RPMI7951 (cell line): ENCODE results near the gene POU2AF2. TPM values are rescaled to one million over a fixed set of nuclear protein-coding genes. Genes with fewer than 3 reads are reported as not detected.
"Not testable (repeated sequence)": the region's sequence is repeated elsewhere in the genome, so short reads cannot be mapped to it uniquely, and the experiment has no call there.

ENCODE experiments used
- DNase-seq: peaks from one replicate; pipeline ENCODE4 v3.0.0-alpha.2; 2012; ENCODE audit warnings: low read depth
- total RNA-seq: library from RNA; depleted of rRNA; stranded (reverse); fragments of >200 nt; shearing (Covaris generic); gene quantifications from 2 replicates; pipeline ENCODE4 v1.2.3, GENCODE V29; 2014; rRNA removed

Gene POU2AF2
- total RNA-seq = not detected in 2 replicates

- no peak for DNase-seq
Observed at GRCh38 chr11:111245425-111245824, at the start of gene POU2AF2. POU2AF2 (plus strand) TSS chr11:111245725; CDS start chr11:111245854, 129 bp downstream.

GRCh38 chr11:111200010-111200534 lies 45.5 kb upstream of the POU2AF2 start:
- no peak for DNase-seq

- no peak for DNase-seq
Observed at GRCh38 chr11:111204211-111204610, 41.3 kb upstream of the POU2AF2 start.

- DNase-seq = no peak
Observed at GRCh38 chr11:111205632-111206385, 39.7 kb upstream of the POU2AF2 start.

GRCh38 chr11:111206472-111206871 lies 39.1 kb upstream of the POU2AF2 start:
- DNase-seq = no peak

- no peak for DNase-seq
Observed at GRCh38 chr11:111207213-111207612, 38.3 kb upstream of the POU2AF2 start.

GRCh38 chr11:111209543-111210355 lies 35.8 kb upstream of the POU2AF2 start:
- DNase-seq = no peak

- no peak for DNase-seq
Observed at GRCh38 chr11:111213256-111213655, 32.3 kb upstream of the POU2AF2 start.

GRCh38 chr11:111220721-111221120 lies 24.8 kb upstream of the POU2AF2 start:
- DNase-seq = no peak

GRCh38 chr11:111221208-111221607 lies 24.3 kb upstream of the POU2AF2 start:
- DNase-seq = no peak

GRCh38 chr11:111221936-111222335 lies 23.6 kb upstream of the POU2AF2 start:
- DNase-seq = not testable (repeated sequence)

GRCh38 chr11:111222821-111223455 lies 22.6 kb upstream of the POU2AF2 start:
- not testable (repeated sequence) for DNase-seq

- no peak for DNase-seq
Observed at GRCh38 chr11:111225881-111226280, 19.6 kb upstream of the POU2AF2 start.

GRCh38 chr11:111229604-111230003 lies 15.9 kb upstream of the POU2AF2 start:
- DNase-seq = no peak

- DNase-seq = no peak
Observed at GRCh38 chr11:111230122-111230465, 15.4 kb upstream of the POU2AF2 start.

GRCh38 chr11:111231836-111232235 lies 13.7 kb upstream of the POU2AF2 start:
- DNase-seq = no peak

- no peak for DNase-seq
Observed at GRCh38 chr11:111236383-111236782, 9.1 kb upstream of the POU2AF2 start.

GRCh38 chr11:111237926-111238325 lies 7.6 kb upstream of the POU2AF2 start:
- DNase-seq = no peak

- DNase-seq = no peak
Observed at GRCh38 chr11:111246956-111247355, 1.4 kb downstream of the POU2AF2 start.

- no peak for DNase-seq
Observed at GRCh38 chr11:111250936-111251335, 5.4 kb downstream of the POU2AF2 start.

- no peak for DNase-seq
Observed at GRCh38 chr11:111253131-111253530, 7.6 kb downstream of the POU2AF2 start.

GRCh38 chr11:111253630-111254029 lies 8.1 kb downstream of the POU2AF2 start:
- DNase-seq = no peak
